ENCODE results near the gene LSM3. TPM values are rescaled to one million over a fixed set of nuclear protein-coding genes. Genes with fewer than 3 reads are reported as not detected.
"Not testable (repeated sequence)": the region's sequence is repeated elsewhere in the genome, so short reads cannot be mapped to it uniquely, and the experiment has no call there.

The LSM3 gene
- total RNA-seq, 4 donors from 2014 or later: 4.8 to 7.9 (median 5.8) TPM

- 83 to 87% methylated on average over 1 of the region's 1 CpG for WGBS, 2 donors
- H3K27me3 ChIP-seq: no peaks in the 10 kb centered on the region
- TF ChIP-seq POLR2A (IDR thresholded peaks at IDR 0.05): no peak
- TF ChIP-seq, protein P1, sequence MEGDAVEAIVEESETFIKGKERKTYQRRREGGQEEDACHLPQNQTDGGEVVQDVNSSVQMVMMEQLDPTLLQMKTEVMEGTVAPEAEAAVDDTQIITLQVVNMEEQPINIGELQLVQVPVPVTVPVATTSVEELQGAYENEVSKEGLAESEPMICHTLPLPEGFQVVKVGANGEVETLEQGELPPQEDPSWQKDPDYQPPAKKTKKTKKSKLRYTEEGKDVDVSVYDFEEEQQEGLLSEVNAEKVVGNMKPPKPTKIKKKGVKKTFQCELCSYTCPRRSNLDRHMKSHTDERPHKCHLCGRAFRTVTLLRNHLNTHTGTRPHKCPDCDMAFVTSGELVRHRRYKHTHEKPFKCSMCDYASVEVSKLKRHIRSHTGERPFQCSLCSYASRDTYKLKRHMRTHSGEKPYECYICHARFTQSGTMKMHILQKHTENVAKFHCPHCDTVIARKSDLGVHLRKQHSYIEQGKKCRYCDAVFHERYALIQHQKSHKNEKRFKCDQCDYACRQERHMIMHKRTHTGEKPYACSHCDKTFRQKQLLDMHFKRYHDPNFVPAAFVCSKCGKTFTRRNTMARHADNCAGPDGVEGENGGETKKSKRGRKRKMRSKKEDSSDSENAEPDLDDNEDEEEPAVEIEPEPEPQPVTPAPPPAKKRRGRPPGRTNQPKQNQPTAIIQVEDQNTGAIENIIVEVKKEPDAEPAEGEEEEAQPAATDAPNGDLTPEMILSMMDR (IDR thresholded peaks at IDR 0.05): no peak
- TF ChIP-seq EP300 (IDR thresholded peaks at IDR 0.05): no peak
- no peaks in the 10 kb centered on the region for H3K36me3 ChIP-seq
- no peaks in the 10 kb centered on the region for H3K9me3 ChIP-seq
- no peak for DNase-seq (ENCODE audit: low spot score in 2 of 2)
- peaks cover 0 to 23% (median 0%) of the 10 kb centered on the region in 4 donors for H3K4me1 ChIP-seq
- H3K27ac ChIP-seq: no peak overlapping the region
- no peak overlapping the region for H3K4me3 ChIP-seq
Observed at GRCh38 chr3:14227856-14228255, 49.2 kb downstream of the LSM3 start.

GRCh38 chr3:14228681-14229470 is 50.3 kb downstream of the LSM3 start:
- Histone ChIP-seq H3K27ac (no peak overlapping the region), H3K4me1 (peaks cover 0 to 23% (median 0%) of the 10 kb centered on the region in 4 donors), H3K27me3 (no peaks in the 10 kb centered on the region), H3K9me3 (peaks cover 0 to 6% (median 0%) of the 10 kb centered on the region in 4 donors), H3K36me3 (no peaks in the 10 kb centered on the region), H3K4me3 (no peak overlapping the region)
- DNase-seq (ENCODE audit: low spot score in 2 of 2): no peak
- TF ChIP-seq EP300 (IDR thresholded peaks at IDR 0.05): no peak
- TF ChIP-seq, protein P1 (IDR thresholded peaks at IDR 0.05): no peak
- no peak for TF ChIP-seq POLR2A (IDR thresholded peaks at IDR 0.05)
- WGBS, 2 donors: 84 to 85% methylated on average over 8 of the region's 8 CpGs

- WGBS, 2 donors: 67 to 83% methylated on average over 6 of the region's 6 CpGs
- peaks cover 0 to 25% (median 0%) of the 10 kb centered on the region in 4 donors for H3K4me1 ChIP-seq
- H3K4me3 ChIP-seq; H3K27ac ChIP-seq; DNase-seq (ENCODE audit: low spot score in 2 of 2); H3K27me3 ChIP-seq; H3K36me3 ChIP-seq: not testable (repeated sequence)
- peaks cover 0 to 12% (median 0%) of the 10 kb centered on the region in 4 donors for H3K9me3 ChIP-seq
Observed at GRCh38 chr3:14229695-14230094, 51.1 kb downstream of the LSM3 start.

DNA sequence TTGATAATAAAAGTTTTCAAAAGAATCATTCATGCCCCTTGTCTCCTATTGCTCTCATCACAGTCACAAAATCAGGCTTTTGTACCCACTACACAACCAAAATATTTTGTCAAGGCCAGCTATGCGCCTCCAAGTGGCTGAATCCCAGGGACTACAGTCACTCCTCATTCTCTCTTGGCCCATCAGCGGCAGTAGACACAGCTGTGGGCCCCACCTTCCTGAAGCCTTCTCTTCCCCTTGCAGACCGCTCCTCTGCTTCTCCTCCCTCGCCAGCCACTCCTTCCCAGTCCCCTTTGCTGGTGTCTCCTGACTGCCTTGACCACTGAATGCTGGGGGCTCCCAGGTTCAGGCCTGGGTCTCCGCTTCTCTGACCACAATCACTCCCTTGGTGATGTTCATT is 52.1 kb downstream of the LSM3 start:
- Histone ChIP-seq H3K36me3 (no peaks in the 10 kb centered on the region), H3K9me3 (peaks cover 0 to 12% (median 0%) of the 10 kb centered on the region in 4 donors), H3K27me3 (no peaks in the 10 kb centered on the region), H3K4me1 (peaks cover 0 to 20% (median 0%) of the 10 kb centered on the region in 4 donors), H3K4me3 (no peak overlapping the region), H3K27ac (no peak overlapping the region)
- TF ChIP-seq POLR2A (IDR thresholded peaks at IDR 0.05) (no peak), EP300 (IDR thresholded peaks at IDR 0.05) (no peak)
- TF ChIP-seq, protein P1 (IDR thresholded peaks at IDR 0.05): no peak
- no peak for DNase-seq (ENCODE audit: low spot score in 2 of 2)
- 90 to 94% methylated on average over 5 of the region's 5 CpGs for WGBS, 2 donors

DNA sequence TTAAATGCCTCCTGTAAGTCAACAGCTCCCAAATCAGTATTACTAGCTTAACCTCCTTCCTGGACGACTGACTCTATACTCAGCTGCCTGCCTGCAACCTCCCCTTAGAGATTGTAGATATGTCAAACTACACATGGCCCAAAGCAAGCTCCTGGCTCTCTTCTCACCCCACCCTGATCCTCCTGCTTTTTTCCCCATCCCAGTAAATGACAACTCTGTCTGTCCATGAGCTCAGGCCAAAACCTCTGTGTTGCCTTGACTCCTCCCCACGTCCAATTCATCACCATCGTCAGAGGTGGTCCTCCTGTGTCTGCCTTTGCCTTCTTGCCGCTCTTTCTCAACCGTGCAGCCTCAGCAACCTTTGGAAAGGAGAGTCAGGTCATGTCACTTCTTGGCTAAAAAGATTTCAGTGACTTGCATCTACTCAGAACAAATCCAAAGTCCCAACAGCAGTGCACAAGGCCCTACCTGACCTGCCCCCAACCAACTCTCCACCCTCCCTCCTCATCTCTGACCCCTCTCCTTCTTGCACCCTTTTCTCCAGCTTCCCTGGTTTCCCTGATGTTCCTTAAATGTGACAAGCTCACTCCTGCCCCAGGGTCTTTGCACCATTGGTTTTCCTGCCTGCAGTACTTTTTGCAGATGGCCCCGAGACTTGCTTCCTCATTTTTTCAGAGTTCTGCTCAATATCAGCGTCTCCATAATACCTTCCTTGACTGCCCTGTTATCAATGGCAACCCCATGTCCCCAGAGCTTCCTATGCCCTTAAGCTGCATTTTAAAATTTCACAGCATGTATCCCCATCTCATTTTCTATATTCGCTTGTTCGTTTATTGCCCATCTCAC is 52.8 kb downstream of the LSM3 start:
- H3K27me3 ChIP-seq: no peaks in the 10 kb centered on the region
- H3K27ac ChIP-seq: no peak overlapping the region
- peaks cover 0 to 12% (median 0%) of the 10 kb centered on the region in 4 donors for H3K9me3 ChIP-seq
- H3K36me3 ChIP-seq: no peaks in the 10 kb centered on the region
- DNase-seq (ENCODE audit: low spot score in 2 of 2): no peak
- TF ChIP-seq POLR2A (IDR thresholded peaks at IDR 0.05) (no peak), EP300 (IDR thresholded peaks at IDR 0.05) (no peak)
- TF ChIP-seq, protein P1 (IDR thresholded peaks at IDR 0.05): no peak
- H3K4me3 ChIP-seq: no peak overlapping the region
- peaks cover 0 to 18% (median 0%) of the 10 kb centered on the region in 4 donors for H3K4me1 ChIP-seq
- 83 to 84% methylated on average over 9 of the region's 9 CpGs for WGBS, 2 donors
